AML-193 (cell line): ENCODE measurements around the gene ADAMTS2.

Experiments used
- DNase-seq, 2 experiments: peaks; one replicate each; lab custom pipeline; 2025; lab: John Stamatoyannopoulos, UW

The ADAMTS2 gene

DNA sequence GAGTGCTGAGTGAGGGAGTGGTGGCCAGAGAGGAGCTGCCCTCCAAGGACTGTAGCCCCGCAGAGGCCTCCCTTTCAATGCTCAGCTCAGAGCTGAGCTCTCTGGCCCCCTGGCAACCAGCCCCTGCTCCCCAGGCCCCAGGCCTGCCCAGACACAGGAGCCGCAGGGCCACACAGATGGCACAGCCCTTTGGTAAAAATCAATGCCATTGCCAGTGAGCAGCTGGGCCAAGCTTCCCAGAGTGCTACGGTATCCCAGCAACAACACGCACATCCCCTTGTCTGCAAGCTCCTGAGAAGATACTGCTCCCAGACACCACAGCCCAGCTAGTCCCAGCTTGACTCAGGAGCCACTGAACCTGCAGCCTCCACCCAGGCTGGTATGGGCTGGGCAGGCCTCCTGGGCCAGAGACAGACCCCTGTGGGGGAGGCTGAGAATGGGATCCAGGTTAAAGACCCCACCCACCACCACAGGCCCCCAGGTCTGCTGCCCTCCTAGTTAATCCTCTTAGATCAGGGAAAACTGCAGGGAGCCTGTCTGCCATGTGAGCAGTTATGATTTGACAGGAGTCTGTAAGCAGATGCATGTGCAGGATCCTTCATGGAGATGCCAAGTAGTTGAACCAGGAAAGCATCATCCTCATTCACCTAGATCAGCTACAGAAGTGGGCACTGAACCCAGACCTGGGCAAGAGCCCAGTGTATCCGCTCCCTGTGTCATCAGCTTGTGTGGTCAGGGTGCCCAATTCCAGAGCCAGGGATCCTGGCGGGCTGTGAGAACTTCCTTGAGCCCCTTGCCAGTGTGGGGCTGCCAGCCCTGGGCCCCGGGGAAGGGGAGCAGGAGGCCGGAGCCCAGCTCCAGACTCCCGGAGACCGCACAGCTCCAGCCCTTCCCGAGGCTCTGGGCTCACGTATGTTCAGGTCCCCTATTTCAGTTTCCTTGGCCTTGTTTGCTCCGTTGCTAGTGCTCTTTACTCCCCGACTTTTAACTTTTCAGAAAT is 26.7 kb upstream of the ADAMTS2 start:
- DNase-seq: no peak

DNA sequence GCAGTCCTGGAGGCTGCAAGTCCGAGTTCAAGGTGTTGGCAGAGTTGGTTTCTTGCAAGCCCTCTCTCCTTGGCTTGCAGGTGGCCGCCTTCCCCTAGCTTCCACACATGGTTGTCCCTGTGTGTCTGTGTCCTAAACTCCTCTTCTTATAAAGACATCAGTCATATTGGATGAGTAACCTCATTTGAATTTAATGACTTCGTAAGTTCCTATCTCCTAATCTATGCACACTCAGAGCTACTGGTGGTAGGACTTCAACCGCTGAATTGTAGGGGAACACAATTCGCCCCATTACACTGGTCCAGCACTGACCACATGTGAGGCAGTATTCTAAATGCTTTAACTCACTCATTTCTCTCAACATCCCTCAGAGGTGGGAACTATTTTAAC is 25.9 kb upstream of the ADAMTS2 start:
- no peak for DNase-seq

DNA sequence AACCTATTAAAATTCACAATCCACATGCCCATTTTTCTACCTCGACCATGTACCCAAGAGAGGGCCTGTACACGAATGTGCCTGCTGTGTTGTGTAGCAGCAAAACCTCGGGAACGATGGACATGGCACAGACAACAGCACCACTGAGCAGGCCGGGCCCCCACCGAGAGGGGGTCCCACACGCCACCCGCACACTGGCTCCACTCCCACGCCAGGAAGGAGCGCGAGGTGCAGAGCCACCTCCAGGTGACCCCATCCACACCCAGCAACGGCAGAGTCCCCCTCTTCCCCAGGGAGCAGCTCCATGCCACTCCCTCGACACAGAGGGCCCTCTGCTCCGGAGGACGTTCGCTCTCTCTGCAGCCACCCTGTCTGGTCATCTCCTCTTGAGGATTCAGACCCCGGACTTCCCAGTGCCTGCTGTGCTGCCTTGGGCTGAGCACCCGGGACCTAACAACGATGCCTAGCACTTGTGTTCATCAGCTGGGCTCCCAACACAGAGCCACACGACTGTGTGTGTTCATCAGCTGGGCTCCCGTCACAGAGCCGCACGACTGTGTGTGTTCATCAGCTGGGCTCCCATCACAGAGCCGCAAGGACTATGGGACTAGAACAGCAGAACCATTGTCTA is 25.3 kb upstream of the ADAMTS2 start:
- DNase-seq: no peak

DNA sequence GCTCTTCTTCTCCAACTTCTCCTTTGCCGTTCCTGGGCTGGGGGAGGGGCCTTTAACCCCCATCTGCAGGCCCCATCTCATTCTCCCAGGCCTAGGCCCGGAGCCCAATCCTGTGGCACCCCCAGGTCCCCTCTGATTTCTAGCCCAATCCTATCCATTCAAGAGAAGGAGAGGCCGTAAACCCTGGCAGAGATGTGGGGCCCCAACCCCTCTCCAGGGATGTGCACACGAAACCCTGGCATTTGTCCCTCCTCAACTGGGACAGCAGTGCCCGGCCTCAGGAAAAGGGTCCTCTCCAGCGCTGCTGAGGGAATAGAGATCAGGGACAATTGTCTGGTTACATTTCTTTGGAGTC is 24.2 kb upstream of the ADAMTS2 start:
- DNase-seq: no peak

DNA sequence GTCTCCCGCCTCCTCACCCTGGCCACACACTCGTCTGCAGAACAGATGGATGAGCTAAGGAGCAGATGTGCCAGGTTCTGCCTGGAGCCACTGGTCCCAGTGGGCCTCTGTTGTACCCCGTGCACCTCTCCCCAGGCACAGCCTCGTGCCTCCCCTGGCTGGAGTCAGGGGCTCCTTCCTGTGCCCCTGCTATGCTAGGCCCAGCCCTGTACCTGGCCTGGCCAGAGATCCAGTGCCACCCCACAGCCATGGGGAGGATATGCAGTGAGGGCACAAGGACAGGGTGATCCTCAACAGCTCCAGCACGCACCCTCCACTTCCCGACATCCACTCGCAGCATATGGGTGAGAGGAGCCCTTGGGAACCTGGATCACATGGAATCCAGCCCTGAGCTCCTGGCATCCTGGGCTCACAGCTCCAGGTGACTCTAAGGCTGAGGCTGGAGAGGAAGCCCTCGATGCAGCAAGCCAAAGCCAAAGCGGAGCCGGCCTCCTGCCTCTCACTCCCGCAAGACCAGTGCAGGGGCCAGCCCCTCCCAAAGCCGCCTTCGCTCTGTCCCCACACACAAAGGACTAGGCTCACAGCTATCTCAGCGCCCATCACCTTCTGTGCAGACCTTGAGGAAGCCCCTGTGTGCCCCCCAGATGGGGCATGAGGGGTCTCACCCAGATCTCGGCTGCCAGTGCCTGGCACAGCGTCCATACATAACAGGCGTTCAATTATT is 23.7 kb upstream of the ADAMTS2 start:
- no peak for DNase-seq

DNA sequence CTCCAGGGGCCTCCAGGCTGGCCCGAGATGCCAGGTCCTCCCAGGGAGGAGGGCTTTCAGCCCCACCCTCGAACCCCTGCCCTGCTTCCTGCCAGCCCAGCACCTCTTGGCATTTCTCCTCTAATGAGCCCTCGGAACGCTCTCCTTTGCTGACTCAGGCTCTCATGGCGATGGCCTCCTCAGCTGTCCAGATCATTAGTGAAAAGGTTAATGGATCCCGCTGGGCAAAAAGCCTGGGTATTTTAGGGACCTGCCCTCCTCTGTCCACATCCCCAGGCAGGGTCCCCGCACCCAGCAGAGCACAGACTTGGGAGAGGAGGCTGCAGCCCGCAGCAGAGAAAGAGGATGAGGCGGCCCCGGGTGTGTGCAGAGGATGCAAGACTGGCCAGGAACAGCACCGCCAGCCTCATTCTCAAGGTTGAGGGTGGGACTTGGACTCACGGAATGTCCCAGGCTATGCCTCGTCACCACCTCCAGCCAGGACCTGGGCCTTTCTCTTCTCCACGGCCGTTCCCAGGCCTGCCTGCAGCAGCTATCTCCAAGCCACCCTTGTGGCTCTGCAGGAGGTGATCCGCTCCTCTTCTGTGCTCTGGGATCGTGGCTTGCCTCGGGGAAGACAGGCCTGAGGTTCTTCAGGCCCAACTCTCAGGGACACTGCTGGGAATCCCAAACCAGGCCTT is 23.0 kb upstream of the ADAMTS2 start:
- DNase-seq: no peak

- DNase-seq: no peak
Observed at GRCh38 chr5:179367491-179367890, 22.2 kb upstream of the ADAMTS2 start.

- no peak for DNase-seq
Observed at GRCh38 chr5:179362355-179362754, 17.1 kb upstream of the ADAMTS2 start.

GRCh38 chr5:179361037-179361603 is 15.9 kb upstream of the ADAMTS2 start:
- DNase-seq: no peak

DNA sequence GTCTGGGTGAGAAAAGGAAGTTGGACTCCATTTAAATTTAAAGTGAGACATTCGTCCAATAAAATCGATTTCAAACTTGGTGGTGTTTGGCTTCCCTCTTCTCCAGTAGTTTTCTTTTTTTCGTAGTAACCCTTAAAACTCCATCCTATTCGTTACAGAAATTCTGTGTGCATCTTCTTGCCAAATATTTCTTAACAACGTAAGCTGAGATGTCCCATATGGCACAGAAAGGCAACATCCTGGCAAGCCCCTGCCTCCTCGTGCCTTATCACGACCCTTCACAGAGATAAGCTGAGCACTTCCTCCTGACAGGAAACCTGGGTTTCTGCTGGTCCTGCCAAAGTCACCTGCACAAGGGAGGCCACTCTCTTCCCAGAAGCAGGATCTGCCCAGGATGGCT is 11.8 kb upstream of the ADAMTS2 start:
- DNase-seq: no peak

GRCh38 chr5:179355976-179356974 is 11.0 kb upstream of the ADAMTS2 start:
- DNase-seq: no peak

GRCh38 chr5:179354305-179354882 is 9.1 kb upstream of the ADAMTS2 start:
- DNase-seq: no peak

DNA sequence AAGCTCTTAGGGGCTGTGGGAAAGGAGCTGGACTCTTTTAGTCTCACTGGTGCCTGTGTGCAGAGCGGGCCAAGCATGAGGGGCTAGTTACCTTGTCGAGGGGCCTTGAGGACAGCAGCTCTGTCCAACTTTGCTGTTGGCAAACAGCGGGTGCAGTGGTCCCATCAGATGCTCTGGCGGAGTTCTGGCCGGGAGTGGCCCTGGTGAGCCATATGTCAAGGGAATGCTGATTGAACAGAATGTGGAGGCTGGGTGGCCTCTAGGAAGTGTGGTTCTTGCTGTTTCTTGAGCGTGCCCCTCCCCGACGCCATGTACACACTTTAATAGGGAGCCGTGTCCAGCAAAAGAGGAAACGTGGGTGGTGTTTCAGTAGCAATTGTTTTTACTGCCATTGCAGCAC is 3.6 kb upstream of the ADAMTS2 start:
- DNase-seq: no peak

DNA sequence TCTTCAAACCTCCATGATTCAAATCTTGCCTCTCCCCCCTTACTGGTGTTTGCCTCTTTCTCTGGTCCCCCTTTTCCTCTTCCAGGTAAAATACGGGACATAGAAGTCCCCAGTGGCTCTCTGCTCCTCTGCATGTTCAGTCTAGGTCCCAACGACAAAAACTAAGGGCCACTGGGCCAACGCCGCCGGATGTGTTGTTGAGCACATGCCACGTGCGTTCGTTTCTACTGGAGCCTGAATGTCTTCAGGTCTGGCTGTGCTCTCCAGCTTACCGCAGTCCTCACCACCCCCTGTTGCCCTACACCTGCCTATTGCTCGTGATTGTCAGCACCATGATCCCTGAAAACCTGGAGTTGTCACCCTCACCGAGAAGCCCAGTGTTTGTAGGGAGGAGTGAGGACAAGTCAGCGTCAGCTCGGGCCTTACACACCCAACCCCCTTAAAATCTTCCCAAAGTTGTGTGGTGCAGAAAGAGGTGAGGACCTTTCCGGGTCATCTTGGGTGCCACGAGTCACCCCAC is 2.8 kb upstream of the ADAMTS2 start:
- DNase-seq: no peak

DNA sequence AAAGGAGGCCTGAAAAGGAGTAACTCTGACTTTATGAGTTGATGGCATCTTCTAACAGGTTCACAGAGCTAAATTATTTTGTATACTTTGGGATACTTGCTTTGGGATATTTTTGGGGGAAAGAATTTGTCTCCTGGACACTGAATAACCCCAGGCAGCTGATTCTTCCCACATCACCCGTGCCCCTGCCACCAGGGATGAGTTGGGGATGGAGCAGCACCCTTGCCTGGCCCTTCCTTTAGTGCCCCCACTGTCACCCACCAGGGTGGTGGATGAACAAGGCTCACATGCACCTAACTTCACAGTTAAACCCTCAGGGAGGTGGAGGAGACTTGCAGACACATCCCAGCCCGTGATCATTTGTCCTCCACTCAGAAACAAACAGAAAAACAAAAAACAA is 2.3 kb upstream of the ADAMTS2 start:
- DNase-seq: no peak

- no peak for DNase-seq
Observed at GRCh38 chr5:179346875-179347274, 1.6 kb upstream of the ADAMTS2 start.

DNA sequence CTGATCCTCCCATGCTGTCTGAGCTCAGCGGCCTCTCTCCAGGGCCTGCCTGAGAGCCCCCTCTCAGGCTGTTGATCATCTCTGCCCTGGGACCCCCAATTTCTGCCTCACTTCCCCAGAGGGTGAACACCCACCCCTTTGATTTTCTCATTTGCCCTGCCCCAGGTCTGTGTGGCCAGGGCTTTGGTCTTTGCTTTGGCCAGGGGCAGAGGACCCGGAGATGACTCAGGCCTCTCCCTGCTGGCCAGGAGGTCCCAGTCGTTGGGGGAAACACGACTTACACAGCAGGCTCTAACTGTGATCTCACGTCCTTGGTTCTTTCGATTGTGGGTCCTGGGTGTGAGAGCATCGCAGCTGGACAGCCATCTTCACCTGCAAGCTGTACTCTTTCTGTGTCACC is 1.1 kb upstream of the ADAMTS2 start:
- DNase-seq: no peak

- no peak for DNase-seq
Observed at GRCh38 chr5:179345183-179345432, 153 bp downstream of the ADAMTS2 start.

GRCh38 chr5:179344431-179345182 is 654 bp downstream of the ADAMTS2 start:
- no peak for DNase-seq
